Measurements from ENCODE around the gene INMT.

INMT gene

DNA sequence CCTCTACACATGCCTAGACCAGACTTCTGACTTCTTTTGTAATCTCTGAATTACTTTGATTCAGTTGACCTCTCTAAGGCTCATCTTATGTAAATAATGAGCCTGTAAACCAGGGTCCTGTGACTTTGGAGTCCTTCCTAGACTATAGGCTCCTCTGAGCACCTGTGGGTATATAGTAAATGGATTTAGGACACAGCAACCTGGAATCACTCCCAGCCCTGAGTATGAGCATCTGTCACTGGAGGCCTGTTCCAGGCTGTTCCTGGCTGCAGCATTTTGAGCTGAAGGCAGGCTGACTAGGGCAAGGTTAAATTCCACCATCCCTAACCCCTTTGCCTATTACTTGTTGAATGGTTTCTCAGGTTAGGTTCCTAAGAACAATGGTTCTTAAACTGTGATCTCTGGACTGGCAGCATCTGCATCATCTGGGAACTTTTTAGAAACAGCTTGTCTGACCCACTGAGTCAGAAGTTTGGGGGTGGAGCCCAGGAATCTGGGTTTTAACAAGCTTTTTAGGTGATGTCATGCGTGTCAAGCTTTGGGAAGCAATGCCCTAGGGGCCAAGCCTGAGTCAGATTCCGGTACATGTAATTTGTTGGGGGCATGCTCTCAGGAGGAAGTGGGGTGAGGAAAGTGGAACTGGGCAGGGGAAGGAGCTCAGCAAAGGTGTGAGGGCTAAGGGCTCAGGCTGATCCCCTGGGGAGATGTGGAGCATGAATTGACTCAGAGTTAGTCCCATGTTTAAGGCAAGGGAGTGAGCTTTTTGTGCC is 47.5 kb downstream of the INMT start:
- H3K27me3 Mint-ChIP-seq, result no peaks in the 10 kb centered on the region
- H3K4me1 Mint-ChIP-seq (ENCODE audit: low read depth), result peaks cover 15% of the 10 kb centered on the region
- no peak overlapping the region for H3K4me3 Mint-ChIP-seq
- no peaks in the 10 kb centered on the region for H3K9me3 Mint-ChIP-seq (ENCODE audit: low read depth)
- H3K36me3 Mint-ChIP-seq, result no peaks in the 10 kb centered on the region
- H3K27ac Mint-ChIP-seq, result no peak overlapping the region

DNA sequence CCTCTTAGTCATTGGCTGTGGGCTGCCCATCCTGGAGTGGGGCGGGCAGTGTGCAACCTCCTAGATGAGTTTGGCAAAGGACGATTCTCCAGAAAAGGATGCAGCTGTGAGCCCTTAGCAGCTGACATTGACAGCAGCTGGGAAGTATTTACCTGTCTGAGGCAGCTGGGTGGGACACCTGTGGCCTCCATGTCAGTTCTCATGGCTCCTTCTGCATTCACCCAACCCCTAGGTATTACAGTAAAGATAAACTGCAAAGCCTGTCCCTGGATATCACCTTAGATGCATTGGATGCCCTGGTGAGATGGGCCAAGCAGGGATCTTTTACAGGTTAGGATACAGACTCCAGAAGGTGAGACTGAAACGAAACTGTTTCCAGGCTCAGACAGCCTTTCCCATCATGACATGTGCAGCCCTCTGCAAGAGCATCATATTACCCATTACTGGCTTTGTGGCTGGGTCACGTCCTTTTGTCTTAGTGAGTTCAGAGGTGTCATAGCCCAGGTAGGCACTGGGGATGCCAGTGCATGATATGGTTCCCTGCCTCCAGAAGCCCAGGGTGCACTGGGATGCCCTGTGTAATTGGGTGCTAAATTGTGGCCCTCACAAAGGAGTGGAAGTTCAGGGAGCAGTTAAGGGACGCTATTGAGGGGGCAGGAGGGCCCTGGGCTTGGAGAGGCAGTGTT is 48.2 kb downstream of the INMT start:
- no peaks in the 10 kb centered on the region for H3K36me3 Mint-ChIP-seq
- no peaks in the 10 kb centered on the region for H3K27me3 Mint-ChIP-seq
- H3K27ac Mint-ChIP-seq, result no peak overlapping the region
- H3K4me1 Mint-ChIP-seq (ENCODE audit: low read depth), result peaks cover 15% of the 10 kb centered on the region
- no peaks in the 10 kb centered on the region for H3K9me3 Mint-ChIP-seq (ENCODE audit: low read depth)
- no peak overlapping the region for H3K4me3 Mint-ChIP-seq

DNA sequence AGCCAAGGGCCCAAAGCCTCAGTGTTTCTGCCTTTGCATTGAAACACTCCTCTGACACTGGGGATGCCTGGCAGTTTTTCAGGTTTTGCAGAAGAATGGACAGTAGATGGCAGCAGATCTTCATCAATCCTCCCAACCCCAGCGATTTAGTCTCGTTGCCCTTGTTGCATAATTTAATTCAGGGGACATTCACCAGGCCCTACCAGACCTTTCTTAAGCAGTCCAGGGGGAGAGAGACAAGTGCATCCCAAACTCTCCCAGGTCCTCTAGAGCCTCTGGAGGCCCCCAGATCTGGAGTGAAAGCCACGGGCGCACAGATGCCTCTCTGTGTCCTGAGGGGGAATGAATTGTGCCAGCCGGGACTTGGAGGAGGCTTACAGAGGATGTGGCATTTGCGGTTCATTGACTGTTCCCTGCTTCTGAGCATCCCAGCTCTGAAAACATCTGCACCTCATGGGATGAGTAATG is 48.9 kb downstream of the INMT start:
- no peak overlapping the region for H3K27ac Mint-ChIP-seq
- no peaks in the 10 kb centered on the region for H3K36me3 Mint-ChIP-seq
- H3K4me3 Mint-ChIP-seq, result no peak overlapping the region
- H3K9me3 Mint-ChIP-seq (ENCODE audit: low read depth), result no peaks in the 10 kb centered on the region
- no peaks in the 10 kb centered on the region for H3K27me3 Mint-ChIP-seq
- peaks cover 12% of the 10 kb centered on the region for H3K4me1 Mint-ChIP-seq (ENCODE audit: low read depth)

DNA sequence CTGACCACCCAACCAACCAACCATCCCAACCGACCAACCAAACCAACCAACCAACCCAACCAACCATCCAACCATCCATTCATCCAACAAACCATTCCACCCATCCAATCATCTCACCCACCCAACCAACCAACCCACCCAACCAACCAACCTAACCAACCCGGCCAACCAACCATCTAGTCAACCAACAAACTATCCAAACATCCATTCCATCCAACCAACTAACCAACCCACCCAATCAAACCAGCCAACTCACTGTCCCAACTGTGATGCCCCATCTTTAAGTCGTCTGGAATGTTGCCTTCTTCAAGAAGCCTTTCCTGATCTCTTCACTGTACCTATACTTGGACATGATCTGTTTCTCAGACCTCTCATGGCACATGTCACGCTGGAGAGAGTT is 50.9 kb downstream of the INMT start:
- Mint-ChIP-seq H3K36me3 (no peaks in the 10 kb centered on the region), H3K9me3 (ENCODE audit: low read depth) (no peaks in the 10 kb centered on the region), H3K27ac (no peak overlapping the region), H3K4me1 (ENCODE audit: low read depth) (no peaks in the 10 kb centered on the region), H3K4me3 (no peak overlapping the region), H3K27me3 (no peaks in the 10 kb centered on the region)

DNA sequence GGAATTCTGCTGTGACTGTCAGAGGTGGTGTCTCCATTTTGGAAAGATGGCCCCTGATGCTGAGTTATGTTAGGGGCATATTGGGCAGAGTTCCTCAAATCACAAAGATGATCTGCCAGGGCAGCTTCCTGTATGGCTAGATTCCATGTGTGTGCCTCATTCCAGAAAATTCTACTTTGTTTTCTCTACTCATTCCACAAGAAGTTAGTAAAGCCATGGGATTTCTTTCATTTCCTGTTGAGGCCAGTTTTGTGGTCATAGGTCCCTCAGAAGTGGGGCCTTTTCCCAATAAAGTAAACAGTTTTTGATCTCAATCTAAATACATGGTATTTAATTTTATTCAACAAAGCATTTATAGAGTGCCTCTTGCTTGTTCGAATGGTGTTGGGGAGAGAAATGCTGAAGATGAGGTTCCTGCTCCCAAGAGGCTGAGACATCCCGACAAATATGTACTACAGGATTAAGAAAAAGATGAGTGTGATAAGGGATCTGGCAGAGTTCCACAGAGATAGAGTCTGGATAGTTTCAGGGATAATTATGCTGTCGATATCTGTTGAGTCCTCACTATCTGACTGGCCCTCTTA is 52.2 kb downstream of the INMT start:
- Mint-ChIP-seq H3K27me3 (no peaks in the 10 kb centered on the region), H3K4me3 (no peak overlapping the region), H3K36me3 (peaks cover 3% of the 10 kb centered on the region), H3K9me3 (ENCODE audit: low read depth) (no peaks in the 10 kb centered on the region), H3K27ac (no peak overlapping the region), H3K4me1 (ENCODE audit: low read depth) (no peaks in the 10 kb centered on the region)

DNA sequence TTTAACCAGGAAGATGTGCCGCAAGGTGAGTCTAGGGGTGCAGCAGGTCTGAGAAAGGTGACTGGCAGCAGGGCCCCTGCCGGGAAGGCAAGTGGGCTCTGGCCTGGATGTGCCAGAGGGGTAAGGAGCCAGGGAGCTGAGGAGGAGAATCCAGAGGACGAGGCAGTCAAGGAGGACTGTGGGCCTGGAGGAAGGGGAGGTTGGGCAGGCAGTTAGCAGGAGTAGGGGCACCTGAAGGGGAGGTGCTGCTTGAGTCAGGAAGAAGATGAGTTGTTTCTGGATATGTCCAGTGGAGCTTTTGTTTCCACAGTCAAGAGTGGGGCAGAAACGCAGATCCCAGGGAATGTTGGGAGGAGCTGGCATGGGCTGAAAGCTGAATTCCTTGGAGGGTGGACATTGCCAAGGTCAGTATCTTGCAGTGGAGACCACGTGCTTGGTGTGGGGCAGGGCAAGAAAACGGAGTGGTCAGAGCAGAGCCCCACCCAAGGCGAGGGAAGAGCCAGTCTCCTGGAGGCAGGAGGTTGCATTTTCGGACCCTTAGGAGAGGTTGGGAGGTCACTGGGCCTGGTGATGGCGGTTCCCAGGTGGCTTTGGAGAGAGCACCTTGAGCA is 53.3 kb downstream of the INMT start:
- Mint-ChIP-seq H3K4me3 (no peak overlapping the region), H3K27ac (no peak overlapping the region), H3K9me3 (ENCODE audit: low read depth) (no peaks in the 10 kb centered on the region), H3K4me1 (ENCODE audit: low read depth) (no peaks in the 10 kb centered on the region), H3K27me3 (no peaks in the 10 kb centered on the region), H3K36me3 (peaks cover 3% of the 10 kb centered on the region)

DNA sequence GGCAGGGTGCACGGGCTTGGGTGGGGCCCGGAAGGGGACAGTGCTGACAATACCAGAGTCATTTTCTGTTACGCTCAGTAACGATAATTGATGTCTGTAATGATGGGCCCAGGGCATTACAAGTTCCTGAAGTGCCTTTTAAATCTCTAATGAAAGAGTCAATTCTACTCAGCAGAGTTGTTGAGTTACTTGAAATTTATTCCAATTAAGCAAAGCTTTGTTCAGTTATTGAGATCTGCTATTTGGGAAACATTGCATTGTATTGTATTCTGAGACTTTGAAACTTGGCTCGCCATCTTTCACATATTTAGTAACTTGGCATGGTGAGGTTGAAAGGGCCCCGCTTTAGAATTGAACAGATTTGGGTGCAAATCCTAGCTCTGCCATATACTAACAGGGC is 54.0 kb downstream of the INMT start:
- H3K27ac Mint-ChIP-seq, result no peak overlapping the region
- H3K36me3 Mint-ChIP-seq, result peaks cover 3% of the 10 kb centered on the region
- no peaks in the 10 kb centered on the region for H3K4me1 Mint-ChIP-seq (ENCODE audit: low read depth)
- no peaks in the 10 kb centered on the region for H3K9me3 Mint-ChIP-seq (ENCODE audit: low read depth)
- H3K27me3 Mint-ChIP-seq, result no peaks in the 10 kb centered on the region
- H3K4me3 Mint-ChIP-seq, result no peak overlapping the region

All from activated naive CD8-positive, alpha-beta T cell (primary cell).